NCI-H345 treated with DMSO at 0.1 percent for 48 hours (cell line): Measurements from ENCODE around the gene ITGAL.

Experiments
- DNase-seq: peaks from one replicate; lab custom pipeline; 2025; ENCODE audit not compliant: unreplicated experiment; lab: John Stamatoyannopoulos, UW

Gene ITGAL

DNA sequence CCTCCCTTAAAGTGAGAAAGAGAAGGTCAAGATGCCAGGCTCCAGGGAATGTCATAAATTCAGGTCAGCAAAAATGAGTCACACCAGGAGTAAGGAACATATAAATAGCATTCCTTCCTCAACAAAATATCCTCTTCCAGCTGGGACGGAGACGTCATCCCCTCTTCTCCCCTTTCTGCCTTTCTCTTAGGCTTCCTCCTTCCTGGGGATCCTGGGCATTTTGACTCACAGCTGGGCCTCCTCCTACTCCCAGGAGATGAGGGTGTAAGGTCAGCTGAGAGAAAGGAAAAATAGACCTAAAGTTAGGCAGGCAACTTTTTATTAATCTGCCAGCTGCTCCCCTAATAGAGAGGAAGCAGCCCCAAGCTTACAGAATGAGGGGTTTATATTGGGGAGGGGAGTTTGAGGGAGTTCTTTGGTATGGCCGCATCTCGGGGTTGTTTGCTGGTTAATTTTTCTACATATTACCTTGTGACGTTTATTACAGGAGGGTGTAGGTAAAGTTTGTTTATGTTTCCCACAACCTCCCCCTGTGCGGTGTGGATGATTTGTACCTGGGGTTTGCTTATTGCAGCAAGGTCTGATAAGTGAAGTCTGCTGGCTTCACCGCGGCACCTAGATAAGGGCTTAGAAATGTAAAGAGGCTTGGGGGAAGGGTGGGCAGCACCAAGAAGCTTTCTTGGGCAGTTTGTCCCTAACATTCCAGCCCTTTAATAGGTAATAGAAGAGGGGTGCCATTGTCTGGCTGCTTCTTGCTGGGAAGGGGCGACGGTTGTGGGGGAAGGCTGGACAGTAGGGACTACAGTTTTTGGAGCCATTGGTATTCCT, 69.2 kb downstream of the ITGAL start:
- DNase-seq: no peak

GRCh38 chr16:30543067-30543466, 70.5 kb downstream of the ITGAL start:
- no peak for DNase-seq

GRCh38 chr16:30546115-30546514, 73.6 kb downstream of the ITGAL start:
- no peak for DNase-seq

DNA sequence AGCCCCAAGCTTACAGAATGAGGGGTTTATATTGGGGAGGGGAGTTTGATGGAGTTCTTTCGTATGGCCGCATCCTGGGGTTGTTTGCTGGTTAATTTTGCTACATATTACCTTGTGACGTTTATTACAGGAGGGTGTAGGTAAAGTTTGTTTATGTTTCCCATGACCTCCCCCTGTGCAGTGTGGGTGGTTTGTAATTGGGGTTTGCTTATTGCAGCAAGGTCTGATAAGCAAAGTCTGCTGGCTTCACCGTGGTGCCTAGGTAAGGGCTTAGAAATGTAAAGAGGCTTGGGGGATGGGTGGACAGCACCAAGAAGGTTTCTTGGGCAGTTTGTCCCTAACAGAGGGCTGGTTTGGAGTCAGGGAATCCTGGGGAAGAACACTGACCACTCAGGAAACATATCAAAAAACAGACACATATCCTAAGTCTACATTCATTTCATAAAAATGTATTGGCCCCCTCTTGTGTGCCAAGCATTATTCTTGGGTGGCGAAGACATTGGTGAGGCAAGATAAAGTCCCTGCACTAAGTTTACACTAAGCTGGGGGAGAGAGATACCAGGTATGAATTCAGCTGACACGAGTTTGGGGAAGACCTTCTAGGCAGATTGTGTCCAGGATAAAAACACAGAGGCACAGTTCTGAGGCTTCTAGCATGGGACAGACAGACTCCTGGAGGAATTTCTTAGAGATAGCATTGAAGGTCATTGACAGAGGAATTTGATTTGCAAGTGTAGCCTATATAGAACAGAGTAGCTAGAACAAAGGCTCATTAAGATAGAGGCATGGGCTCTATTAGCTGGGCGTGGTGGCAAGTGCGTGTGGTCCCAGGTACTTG, 76.1 kb downstream of the ITGAL start:
- DNase-seq: no peak

DNA sequence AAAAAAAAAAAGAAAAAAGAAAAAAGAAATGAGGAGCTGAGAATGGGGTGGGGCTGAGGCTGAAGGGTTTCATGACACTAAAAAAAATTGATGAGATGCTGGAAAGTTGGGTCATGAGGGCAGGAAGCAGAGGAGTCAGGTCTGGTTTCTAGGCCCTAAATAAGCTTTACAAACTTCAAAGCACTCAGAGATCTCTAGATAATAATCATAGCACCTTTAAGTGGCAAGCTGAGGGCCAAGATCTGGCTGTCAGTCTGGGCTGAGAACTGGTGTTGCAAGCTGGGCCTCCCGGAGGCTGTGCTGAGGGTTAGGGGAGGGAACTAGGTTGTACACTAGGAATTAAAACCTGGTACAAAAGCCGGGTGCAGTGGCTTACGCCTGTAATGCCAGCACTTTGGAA, 79.2 kb downstream of the ITGAL start:
- DNase-seq: no peak

DNA sequence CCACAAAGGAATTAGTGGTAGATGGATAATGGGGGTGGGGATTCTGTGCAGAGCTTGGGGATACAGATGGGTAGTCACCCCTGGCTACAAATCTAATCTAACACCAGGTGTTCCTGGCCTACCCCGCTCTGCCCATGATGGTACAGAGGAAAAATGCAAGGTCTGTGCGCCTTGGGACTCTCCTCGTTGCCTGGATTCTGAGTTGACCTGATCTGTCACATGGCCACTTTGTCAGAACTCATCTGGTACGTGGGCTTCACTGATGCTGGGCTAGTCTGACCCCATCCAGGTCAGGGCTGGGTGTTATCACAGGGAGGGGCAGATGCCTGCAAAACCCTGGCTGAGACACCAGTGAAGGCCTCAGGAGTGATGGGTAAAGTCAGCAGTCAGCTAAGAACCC, 80.4 kb downstream of the ITGAL start:
- no peak for DNase-seq

GRCh38 chr16:30553393-30553899, 80.9 kb downstream of the ITGAL start:
- no peak for DNase-seq

DNA sequence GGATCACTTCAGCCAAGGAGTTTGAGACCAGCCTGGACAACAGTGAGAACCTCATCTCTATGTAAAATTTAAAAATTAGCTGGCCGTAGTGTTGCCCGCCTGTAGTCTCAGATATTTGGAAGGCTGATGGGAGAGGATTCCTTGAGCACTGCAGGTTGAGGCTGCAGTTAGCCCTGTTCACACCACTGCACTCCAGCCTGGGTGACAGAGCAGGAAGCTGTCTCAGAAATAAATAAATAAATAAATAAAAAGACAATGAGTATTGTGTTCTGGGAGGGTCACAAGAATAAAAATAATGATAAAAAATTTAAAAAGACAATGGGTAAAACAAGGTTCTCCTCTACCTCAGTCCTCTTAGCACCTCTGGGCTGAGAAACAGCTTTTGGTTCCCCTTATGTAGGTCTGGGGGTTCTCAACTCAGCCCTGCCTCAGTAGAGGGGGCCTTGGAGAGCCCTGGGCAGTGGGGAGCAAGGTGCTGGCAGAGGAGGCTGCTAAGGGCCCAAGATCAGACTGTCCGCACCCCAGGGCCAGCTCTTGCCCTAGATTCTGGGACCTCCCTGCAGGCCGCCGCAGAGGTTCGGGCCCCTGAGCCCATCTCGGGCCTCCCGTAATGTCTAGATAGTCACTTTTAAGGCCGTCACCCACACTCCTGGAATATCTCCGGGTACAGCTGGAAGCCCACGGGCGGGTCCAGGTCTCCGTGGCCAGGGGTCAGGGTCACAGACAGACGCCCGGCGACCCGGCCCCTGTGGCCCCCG, 82.2 kb downstream of the ITGAL start:
- DNase-seq: no peak

- DNase-seq: no peak
Measured at GRCh38 chr16:30555315-30556124, 83.0 kb downstream of the ITGAL start.

GRCh38 chr16:30556125-30556473, 83.6 kb downstream of the ITGAL start:
- DNase-seq: no peak

- DNase-seq: no peak
Measured at GRCh38 chr16:30557707-30557956, 85.1 kb downstream of the ITGAL start.

GRCh38 chr16:30557957-30558788, 85.6 kb downstream of the ITGAL start, which contains the start of gene ZNF764:
TSS of gene ZNF764 (minus strand) at chr16:30558374. CDS start at chr16:30558182, 192 bp downstream.
- peak; percentile 99 for DNase-seq

DNA sequence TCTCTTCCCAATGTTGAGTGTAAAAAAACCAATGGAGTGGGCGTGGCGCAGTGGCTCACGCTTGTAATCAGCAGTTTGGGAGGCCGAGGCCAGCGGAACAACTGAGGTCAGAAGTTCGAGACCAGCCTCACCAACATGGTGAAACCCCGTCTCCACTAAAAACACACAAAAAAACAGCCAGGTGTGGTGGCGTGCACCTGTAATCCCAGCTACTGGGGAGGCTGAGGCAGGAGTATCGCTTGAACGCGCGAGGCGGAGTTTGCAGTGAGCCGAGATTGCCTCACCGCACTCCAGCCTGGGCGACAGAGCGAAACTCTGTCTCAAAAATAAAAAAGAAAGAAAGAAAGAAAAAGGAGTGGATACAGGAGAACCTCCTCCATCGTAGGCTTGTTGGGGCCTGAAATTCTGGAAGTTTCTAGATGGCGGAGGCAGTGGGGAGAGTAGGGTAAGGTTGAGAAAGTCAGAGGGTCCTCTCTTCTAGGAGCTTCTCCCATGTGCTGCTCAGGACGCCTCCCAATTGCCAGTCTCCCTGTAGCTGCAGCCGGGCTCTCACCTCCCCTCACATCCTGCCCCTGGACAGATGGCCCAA, 86.3 kb downstream of the ITGAL start:
- no peak for DNase-seq

DNA sequence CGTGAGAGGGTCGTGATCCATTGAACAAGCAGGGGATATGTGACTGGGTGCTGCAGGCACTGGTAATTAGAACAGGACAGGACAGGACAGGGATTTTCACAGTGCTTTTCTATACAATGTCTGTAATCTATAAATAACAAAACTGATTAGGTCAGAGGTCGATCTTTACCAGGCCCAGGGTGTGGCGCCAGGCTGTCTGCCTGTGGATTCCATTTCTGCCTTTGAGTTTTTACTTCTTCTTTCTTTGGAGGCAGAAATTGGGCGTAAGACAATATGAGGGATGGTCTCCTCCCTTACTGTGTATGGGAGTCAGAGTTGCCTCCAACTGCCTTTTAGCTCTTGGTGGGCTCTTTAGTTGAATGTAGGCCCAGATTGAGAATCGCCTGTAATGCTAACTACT, 87.1 kb downstream of the ITGAL start:
- no peak for DNase-seq

DNA sequence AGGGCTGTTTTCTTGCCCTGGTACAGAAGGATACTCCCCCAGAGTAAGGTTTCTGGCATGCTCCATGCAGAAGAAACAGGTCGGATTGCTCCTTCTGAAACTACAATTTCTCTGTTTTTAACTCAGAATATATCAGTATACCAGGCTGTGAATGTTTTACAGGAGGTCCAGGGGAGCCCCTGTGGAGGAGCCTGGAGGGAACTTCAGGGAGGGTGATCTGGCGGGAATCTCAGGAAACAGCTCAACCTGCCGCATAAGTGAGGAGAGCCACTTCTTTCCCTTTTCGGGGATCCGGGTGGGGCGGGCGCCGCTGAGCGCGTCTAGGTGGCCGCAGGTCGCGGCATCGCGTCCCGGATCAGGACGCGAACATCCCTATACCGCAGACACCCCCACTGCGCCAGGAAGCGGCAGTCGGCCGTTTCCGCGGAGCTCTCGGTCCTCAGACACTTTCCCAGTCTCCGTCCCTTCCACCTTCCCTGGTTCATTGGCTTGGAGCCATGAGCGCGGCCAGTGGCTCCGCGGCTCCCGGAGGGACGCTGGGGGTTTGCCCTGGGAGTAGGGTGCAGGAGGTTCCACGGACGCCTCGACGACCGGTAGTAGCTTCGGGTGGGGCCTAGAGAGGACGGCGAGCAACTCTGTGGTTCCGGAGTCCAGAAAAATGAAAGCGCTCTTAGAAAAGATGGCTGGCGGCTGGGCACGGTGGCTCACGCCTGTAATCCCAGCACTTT, 88.7 kb downstream of the ITGAL start:
- no peak for DNase-seq

DNA sequence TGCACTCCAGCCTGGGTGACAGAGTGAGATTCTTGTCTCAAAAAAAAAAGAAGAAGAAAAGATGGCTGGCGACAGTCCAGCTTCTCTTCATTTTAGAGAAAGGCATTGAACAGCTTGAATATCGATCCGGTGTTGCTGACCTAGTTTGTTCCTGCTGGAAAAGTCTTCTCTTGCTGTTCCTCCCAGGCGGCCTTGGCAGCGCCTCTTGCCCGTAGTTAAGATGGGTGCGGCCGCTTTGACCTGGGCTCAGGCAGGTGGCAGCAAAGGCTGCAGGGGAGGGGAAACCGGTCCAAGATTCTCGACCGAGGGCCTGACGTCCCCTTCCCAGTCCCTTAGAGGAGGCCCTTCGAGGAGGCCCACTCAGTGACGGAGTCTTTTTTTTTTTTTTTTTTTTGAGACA, 89.5 kb downstream of the ITGAL start:
- no peak for DNase-seq

GRCh38 chr16:30565526-30565925, 93.0 kb downstream of the ITGAL start:
- DNase-seq: no peak

GRCh38 chr16:30565984-30566383, 93.4 kb downstream of the ITGAL start:
- DNase-seq: no peak

DNA sequence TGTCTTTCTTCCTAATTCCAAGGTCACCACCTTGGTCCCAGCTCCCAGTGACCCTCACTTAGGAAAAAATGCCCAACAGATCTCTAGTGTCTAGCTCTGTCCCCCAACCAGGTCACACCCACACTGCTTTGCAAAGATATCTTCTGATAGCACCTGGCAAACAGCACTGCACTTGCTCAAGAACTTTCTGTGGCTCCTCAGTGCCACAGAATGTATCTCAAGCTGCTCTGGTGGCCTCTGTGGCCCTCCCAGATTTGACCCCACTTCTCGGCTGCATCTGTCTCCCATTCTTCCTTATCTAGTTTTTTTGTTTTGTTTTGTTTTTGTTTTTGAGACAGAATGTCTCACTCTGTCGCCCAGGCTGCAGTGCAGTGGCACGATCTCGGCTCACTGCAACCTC, 94.0 kb downstream of the ITGAL start:
- no peak for DNase-seq
